Activated CD8-positive, alpha-beta memory T cell treated with anti-CD3 and anti-CD28 coated beads, Interleukin-2, amount 50 U/mL, for 1 hour (primary cell): ENCODE measurements around the gene PLXNA4.

ENCODE experiments used
- DNase-seq: peaks from one replicate; pipeline ENCODE4 v3.0.0-alpha.2; 2020; ENCODE audit errors: extremely low read depth

Gene PLXNA4

GRCh38 chr7:132592231-132592920 lies 16.1 kb upstream of the PLXNA4 start:
- no peak for DNase-seq

GRCh38 chr7:132590162-132590561 lies 13.9 kb upstream of the PLXNA4 start:
- DNase-seq = no peak

- no peak for DNase-seq
These were observed 12.3 kb upstream of the PLXNA4 start for GRCh38 chr7:132588596-132588995.

GRCh38 chr7:132584796-132585494 lies 8.7 kb upstream of the PLXNA4 start:
- no peak for DNase-seq

GRCh38 chr7:132581431-132581830 lies 5.2 kb upstream of the PLXNA4 start:
- DNase-seq = no peak

GRCh38 chr7:132580717-132581285 lies 4.5 kb upstream of the PLXNA4 start:
- DNase-seq = peak; percentile 50

- no peak for DNase-seq
These were observed 4.0 kb upstream of the PLXNA4 start for GRCh38 chr7:132580277-132580676.

- no peak for DNase-seq
These were observed 3.1 kb upstream of the PLXNA4 start for GRCh38 chr7:132579260-132579899.

- no peak for DNase-seq
These were observed 2.6 kb upstream of the PLXNA4 start for GRCh38 chr7:132578826-132579225.

- DNase-seq = no peak
These were observed 1.7 kb upstream of the PLXNA4 start for GRCh38 chr7:132578050-132578370.

GRCh38 chr7:132577206-132578049 lies 1.2 kb upstream of the PLXNA4 start:
- no peak for DNase-seq

GRCh38 chr7:132576721-132577085 lies 433 bp upstream of the PLXNA4 start:
- no peak for DNase-seq

GRCh38 chr7:132575419-132575981 lies 770 bp downstream of the PLXNA4 start:
- no peak for DNase-seq

GRCh38 chr7:132574223-132574622 lies 2.0 kb downstream of the PLXNA4 start:
- DNase-seq = no peak

GRCh38 chr7:132573251-132573955 lies 2.9 kb downstream of the PLXNA4 start:
- no peak for DNase-seq

GRCh38 chr7:132572526-132572925 lies 3.7 kb downstream of the PLXNA4 start:
- DNase-seq = no peak

GRCh38 chr7:132571970-132572369 lies 4.3 kb downstream of the PLXNA4 start:
- no peak for DNase-seq

- DNase-seq = no peak
These were observed 6.2 kb downstream of the PLXNA4 start for GRCh38 chr7:132569884-132570614.

- no peak for DNase-seq
These were observed 7.3 kb downstream of the PLXNA4 start for GRCh38 chr7:132568962-132569361.

- no peak for DNase-seq
These were observed 10.4 kb downstream of the PLXNA4 start for GRCh38 chr7:132565885-132566284.
